WTC11 (cell line): ENCODE data around the gene ZNF883. TPM values are rescaled to one million over a fixed set of nuclear protein-coding genes. Genes with fewer than 3 reads are reported as not detected.

Experiments
- ATAC-seq: fragments of 200-7000 bp; cut with Tn5 transposase; 2 replicates; pipeline ENCODE4 v1.10.0; 2021; ENCODE audit warnings: mild to moderate bottlenecking, moderate library complexity
- CTCF ChIA-PET: fragments of 300-600 bp; sonication (Branson Sonifier 250); formaldehyde crosslinking; loops from one replicate; lab custom pipeline; 2021; ENCODE audit warnings: antibody characterized with exemption; lab: Charles Lee
- POLR2A ChIA-PET: fragments of 350-600 bp; sonication (Branson Sonifier 250); formaldehyde crosslinking; loops from one replicate; lab custom pipeline; 2021; ENCODE audit warnings: antibody characterized with exemption; lab: Charles Lee
- DNase-seq: peaks from one replicate; pipeline ENCODE4 v3.0.0; 2021; ENCODE audit warnings: low spot score
- H3K27ac Mint-ChIP-seq: 2 replicates; pipeline ENCODE4 v1.8.0; 2021; ENCODE audit warnings: mixed read lengths
- H3K27me3 Mint-ChIP-seq: 2 replicates; pipeline ENCODE4 v1.8.0; 2021; ENCODE audit warnings: low read depth, mild to moderate bottlenecking, moderate library complexity, mixed read lengths
- H3K36me3 Mint-ChIP-seq: 2 replicates; pipeline ENCODE4 v1.8.0; 2021; ENCODE audit warnings: mixed read lengths
- H3K4me1 Mint-ChIP-seq: 2 replicates; pipeline ENCODE4 v1.8.0; 2022; ENCODE audit warnings: mixed read lengths
- H3K4me3 Mint-ChIP-seq: 2 replicates; pipeline ENCODE4 v1.8.0; 2021; ENCODE audit warnings: mild to moderate bottlenecking, moderate library complexity, mixed read lengths
- H3K9me3 Mint-ChIP-seq: 2 replicates; pipeline ENCODE4 v1.8.0; 2021; ENCODE audit warnings: mixed read lengths
- AR ChIP-seq: fragments of 250-450 bp; sonication (Bioruptor Pico); IDR thresholded peaks from 2 replicates; pipeline ENCODE4 v1.9.0; 2021; ENCODE audit warnings: mild to moderate bottlenecking
- CTCF ChIP-seq: fragments of 200-600 bp; IDR thresholded peaks from 2 replicates; pipeline ENCODE4 v1.8.0; 2022; ENCODE audit warnings: antibody characterized with exemption
- E2F1 ChIP-seq: sonication (generic); formaldehyde crosslinking; IDR thresholded peaks from 2 replicates; pipeline ENCODE4 v1.8.0; 2022; ENCODE audit warnings: mild to moderate bottlenecking, missing genetic modification reagents
- EMX1 ChIP-seq: fragments of 250-450 bp; sonication (Bioruptor Pico); IDR thresholded peaks from 2 replicates; pipeline ENCODE4 v1.8.0; 2021; ENCODE audit warnings: mild to moderate bottlenecking
- FOXK1 ChIP-seq: sonication (generic); formaldehyde crosslinking; IDR thresholded peaks from 2 replicates; pipeline ENCODE4 v1.8.0; 2022; ENCODE audit warnings: mild to moderate bottlenecking, moderate library complexity, missing genetic modification reagents
- JUN ChIP-seq: sonication (generic); formaldehyde crosslinking; IDR thresholded peaks from 2 replicates; pipeline ENCODE4 v1.8.0; 2023; ENCODE audit warnings: mild to moderate bottlenecking, missing genetic modification reagents
- KAT7 ChIP-seq: sonication (generic); formaldehyde crosslinking; IDR thresholded peaks from 2 replicates; pipeline ENCODE4 v1.8.1; 2023; ENCODE audit warnings: missing genetic modification reagents, mild to moderate bottlenecking, borderline replicate concordance
- NFE2L1 ChIP-seq: sonication (generic); formaldehyde crosslinking; IDR thresholded peaks from 2 replicates; pipeline ENCODE4 v1.8.1; 2023; ENCODE audit warnings: missing genetic modification reagents
- SOX15 ChIP-seq: fragments of 250-450 bp; sonication (Bioruptor Pico); IDR thresholded peaks from 2 replicates; pipeline ENCODE4 v1.9.0; 2021; ENCODE audit warnings: mild to moderate bottlenecking
- ZNF232 ChIP-seq: sonication (generic); formaldehyde crosslinking; IDR thresholded peaks from 2 replicates; pipeline ENCODE4 v1.8.0; 2022; ENCODE audit warnings: mild to moderate bottlenecking, missing genetic modification reagents
- ZNF317 ChIP-seq: sonication (generic); formaldehyde crosslinking; IDR thresholded peaks from 2 replicates; pipeline ENCODE4 v1.8.1; 2023; ENCODE audit warnings: low read depth, mild to moderate bottlenecking, moderate library complexity, missing genetic modification reagents, borderline replicate concordance
- ZNF423 ChIP-seq: fragments of 250-450 bp; sonication (Bioruptor Pico); IDR thresholded peaks from 2 replicates; pipeline ENCODE4 v2.1.2; 2022; ENCODE audit warnings: mild to moderate bottlenecking, moderate library complexity
- ZNF512 ChIP-seq: sonication (generic); formaldehyde crosslinking; IDR thresholded peaks from 2 replicates; pipeline ENCODE4 v1.8.1; 2022; ENCODE audit warnings: missing genetic modification reagents, borderline replicate concordance
- ZNF532 ChIP-seq: fragments of 250-450 bp; sonication (Bioruptor Pico); IDR thresholded peaks from 2 replicates; pipeline ENCODE4 v1.9.0; 2021; ENCODE audit warnings: mild to moderate bottlenecking, borderline replicate concordance
- ZNF671 ChIP-seq: fragments of 250-450 bp; sonication (Bioruptor Pico); IDR thresholded peaks from 2 replicates; pipeline ENCODE4 v1.8.0; 2021; ENCODE audit warnings: mild to moderate bottlenecking
- total RNA-seq: library from RNA; stranded (reverse); gene quantifications from 3 replicates; pipeline ENCODE4 v1.2.3, GENCODE V29; 2021
- TF ChIP-seq, protein P1 (sequence below): sonication (generic); formaldehyde crosslinking; IDR thresholded peaks from 2 replicates; pipeline ENCODE4 v1.8.1; 2023; ENCODE audit warnings: mild to moderate bottlenecking, missing genetic modification reagents, moderate library complexity
- TF ChIP-seq, protein P2 (sequence below): sonication (generic); formaldehyde crosslinking; conservative IDR thresholded peaks from 2 replicates; pipeline ENCODE4 v1.8.1; 2022; ENCODE audit warnings: mild to moderate bottlenecking, missing genetic modification reagents

Gene ZNF883
- total RNA-seq, 1 experiment from 2014 or later = 22.0 TPM

DNA sequence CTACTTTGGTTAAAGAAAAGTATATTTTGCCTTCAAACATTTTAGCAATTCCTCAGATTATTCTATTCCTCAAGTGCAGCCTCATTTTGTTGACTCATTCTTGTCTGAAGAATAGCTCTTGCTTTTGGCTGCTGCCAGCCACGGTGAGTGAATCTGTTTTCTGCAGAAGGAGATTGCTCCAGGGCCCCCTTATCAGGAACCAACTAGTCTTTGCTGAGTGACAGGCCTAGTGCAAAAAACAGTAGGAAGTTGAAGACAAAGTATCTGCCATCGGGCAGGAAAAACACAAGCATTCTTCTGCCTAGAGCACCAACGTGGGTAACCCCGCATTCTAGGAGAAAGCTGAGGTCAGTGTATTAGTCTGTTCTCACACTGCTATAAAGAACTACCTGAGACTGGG, 42.3 kb downstream of the ZNF883 start:
- Mint-ChIP-seq H3K27me3 (peaks cover 20% of the 10 kb centered on the region), H3K27ac (no peak overlapping the region), H3K9me3 (peaks cover 25% of the 10 kb centered on the region), H3K4me1 (0 out of 2 replicates have a peak, but pooled peaks cover 2% of the 10 kb centered on the region), H3K36me3 (0 out of 2 replicates have a peak, but pooled peaks cover 2% of the 10 kb centered on the region), H3K4me3 (no peak overlapping the region)
- TF ChIP-seq AR (CRISPR knock-in tag) = no peak
- TF ChIP-seq, protein P1, sequence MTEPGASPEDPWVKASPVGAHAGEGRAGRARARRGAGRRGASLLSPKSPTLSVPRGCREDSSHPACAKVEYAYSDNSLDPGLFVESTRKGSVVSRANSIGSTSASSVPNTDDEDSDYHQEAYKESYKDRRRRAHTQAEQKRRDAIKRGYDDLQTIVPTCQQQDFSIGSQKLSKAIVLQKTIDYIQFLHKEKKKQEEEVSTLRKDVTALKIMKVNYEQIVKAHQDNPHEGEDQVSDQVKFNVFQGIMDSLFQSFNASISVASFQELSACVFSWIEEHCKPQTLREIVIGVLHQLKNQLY (CRISPR knock-in tag) = no peak
- no peak for TF ChIP-seq ZNF532 (CRISPR knock-in tag)
- no peak for TF ChIP-seq ZNF671 (CRISPR knock-in tag)
- TF ChIP-seq SOX15 (CRISPR knock-in tag) = no peak
- TF ChIP-seq FOXK1 (CRISPR knock-in tag) = no peak
- TF ChIP-seq, protein P2, sequence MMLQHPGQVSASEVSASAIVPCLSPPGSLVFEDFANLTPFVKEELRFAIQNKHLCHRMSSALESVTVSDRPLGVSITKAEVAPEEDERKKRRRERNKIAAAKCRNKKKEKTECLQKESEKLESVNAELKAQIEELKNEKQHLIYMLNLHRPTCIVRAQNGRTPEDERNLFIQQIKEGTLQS (CRISPR knock-in tag) = no peak
- TF ChIP-seq NFE2L1 (CRISPR knock-in tag) = no peak
- TF ChIP-seq KAT7 (CRISPR knock-in tag) = no peak
- POLR2A ChIA-PET = no interaction called here
- CTCF ChIA-PET = no interaction called here
- ATAC-seq (no peak), DNase-seq (no peak)

- Mint-ChIP-seq H3K27me3 (peaks cover 42% of the 10 kb centered on the region), H3K4me3 (no peak overlapping the region), H3K36me3 (no peaks in the 10 kb centered on the region), H3K9me3 (peaks cover 7% of the 10 kb centered on the region), H3K4me1 (no peaks in the 10 kb centered on the region), H3K27ac (no peak overlapping the region)
- ATAC-seq = no peak
- no peak for DNase-seq
- ChIA-PET CTCF (interaction anchor here (0.6 kb wide), 1 partner anchor 293 kb away, joined by 3 read pairs; no protein-coding TSS in a partner anchor), POLR2A (no interaction called here)
- TF ChIP-seq JUN (CRISPR knock-in tag) (no peak), EMX1 (CRISPR knock-in tag) (no peak), ZNF423 (CRISPR knock-in tag) (no peak), ZNF232 (CRISPR knock-in tag) (no peak), ZNF512 (CRISPR knock-in tag) (no peak), CTCF (no peak), E2F1 (CRISPR knock-in tag) (no peak), ZNF317 (no peak)
Observed at GRCh38 chr9:112955550-112955949, 56.4 kb downstream of the ZNF883 start.
